A549 (cell line): Measurements from ENCODE around the gene GCNT2. TPM values are rescaled to one million over a fixed set of nuclear protein-coding genes. Genes with fewer than 3 reads are reported as not detected.
"Not testable (repeated sequence)": the region's sequence is repeated elsewhere in the genome, so short reads cannot be mapped to it uniquely, and the experiment has no call there.

ENCODE experiments used
- ATAC-seq, 2 experiments: fragments of 200-7000 bp in 1 of 2; fragments of >200 bp in 1 of 2; cut with Nextera tagmentation in 1 of 2; cut with Tn5 transposase in 1 of 2; 3 replicates each; pipeline versions ENCODE4 v1.8.0 to v1.9.1; 2018 to 2020; ENCODE audit warnings: mild to moderate bottlenecking in 1 of 2, moderate library complexity in 1 of 2
- CTCF ChIA-PET: fragments of 300-600 bp; sonication (Branson Sonifier 250); formaldehyde crosslinking; extraction: SDS; loops from one replicate; lab custom pipeline; 2021; ENCODE audit warnings: antibody characterized with exemption, inconsistent platforms; lab: Yijun Ruan, JAX
- POLR2A ChIA-PET: fragments of 350-600 bp; formaldehyde crosslinking; extraction: SDS; loops from one replicate; lab custom pipeline; 2021; ENCODE audit warnings: antibody characterized with exemption, inconsistent platforms; lab: Yijun Ruan, JAX
- DNase-seq, 2 experiments: peaks; one replicate each; pipeline versions ENCODE4 v3.0.0 to v3.0.0-alpha.2; 2011 to 2016; ENCODE audit warnings: low read depth in 1 of 2, low spot score in 1 of 2
- FAIRE-seq: peaks from 2 replicates; lab custom pipeline; 2011; peaks lifted over from hg19 to GRCh38; lab: Jason Lieb, UNC
- H3K27ac ChIP-seq, 2 experiments: fragments of >200 bp; sonication (Bioruptor Twin); formaldehyde crosslinking; 3 replicates each; pipeline ENCODE4 v1.5.1; 2016 to 2017
- H3K4me1 ChIP-seq: fragments of >200 bp; sonication (Bioruptor Twin); formaldehyde crosslinking; 3 replicates; pipeline ENCODE4 v1.6.1; 2016
- H3K4me2 ChIP-seq: fragments of >200 bp; sonication (Bioruptor Twin); formaldehyde crosslinking; 3 replicates; pipeline ENCODE4 v1.6.1; 2016
- H3K4me3 ChIP-seq: fragments of >200 bp; sonication (Bioruptor Twin); formaldehyde crosslinking; 3 replicates; pipeline ENCODE4 v1.5.1; 2016
- H3K9me3 ChIP-seq: fragments of >200 bp; sonication (Bioruptor Twin); formaldehyde crosslinking; 3 replicates; pipeline ENCODE4 v1.6.1; 2016
- BHLHE40 ChIP-seq: IDR thresholded peaks from 2 replicates; pipeline ENCODE4 v1.6.1; 2012; ENCODE audit warnings: low read depth, low read length, inconsistent platforms
- CBX2 ChIP-seq: fragments of 200-600 bp; sonication (generic); IDR thresholded peaks from 2 replicates; pipeline ENCODE4 v1.6.1; 2016; ENCODE audit warnings: low read depth, mild to moderate bottlenecking, borderline replicate concordance
- CHD4 ChIP-seq: fragments of 200-600 bp; sonication (generic); IDR thresholded peaks from 2 replicates; pipeline ENCODE4 v1.6.1; 2016; ENCODE audit warnings: antibody characterized with exemption, mild to moderate bottlenecking, borderline replicate concordance
- ESRRA ChIP-seq: fragments of 150-350 bp; IDR thresholded peaks from 2 replicates; pipeline ENCODE4 v1.6.1; 2014; ENCODE audit warnings: mild to moderate bottlenecking, low read length, borderline replicate concordance
- FOSL2 ChIP-seq, 2 experiments: fragments of 450-650 bp in 1 of 2; fragments of >200 bp in 1 of 2; sonication (Bioruptor Twin) in 1 of 2; formaldehyde crosslinking; IDR thresholded peaks; 2 replicates each; pipeline versions ENCODE4 v1.5.0 to v1.6.1; 2016 to 2020; ENCODE audit warnings: mild to moderate bottlenecking in 1 of 2, moderate library complexity in 1 of 2
- FOXS1 ChIP-seq: fragments of 250-450 bp; sonication (Bioruptor Pico); IDR thresholded peaks from 2 replicates; pipeline ENCODE4 v1.5.0; 2020; ENCODE audit warnings: mild to moderate bottlenecking, moderate library complexity
- HDAC2 ChIP-seq: fragments of 200-600 bp; sonication (generic); IDR thresholded peaks from 2 replicates; pipeline ENCODE4 v1.6.1; 2016
- HEYL ChIP-seq: fragments of 250-450 bp; sonication (Bioruptor Pico); IDR thresholded peaks from 2 replicates; pipeline ENCODE4 v1.8.0; 2021; ENCODE audit warnings: mild to moderate bottlenecking, moderate library complexity
- HOXA7 ChIP-seq: fragments of 250-450 bp; sonication (Bioruptor Pico); IDR thresholded peaks from 2 replicates; pipeline ENCODE4 v1.5.0; 2020; ENCODE audit warnings: mild to moderate bottlenecking, moderate library complexity
- JUN ChIP-seq, 2 experiments: fragments of >200 bp; sonication (Bioruptor Twin); formaldehyde crosslinking; IDR thresholded peaks; 2 replicates in 1 of 2; 3 replicates in 1 of 2; pipeline ENCODE4 v1.6.1; 2016 to 2017
- JUNB ChIP-seq: fragments of >200 bp; sonication (Bioruptor Twin); formaldehyde crosslinking; IDR thresholded peaks from 2 replicates; pipeline ENCODE4 v1.6.1; 2016
- KDM1A ChIP-seq: fragments of 200-600 bp; sonication (generic); IDR thresholded peaks from 2 replicates; pipeline ENCODE4 v1.6.1; 2016; ENCODE audit warnings: low read depth, mild to moderate bottlenecking
- MAZ ChIP-seq: fragments of 150-350 bp; IDR thresholded peaks from 2 replicates; pipeline ENCODE4 v1.6.1; 2014; ENCODE audit warnings: antibody characterized with exemption, low read depth, low read length, borderline replicate concordance
- MYC ChIP-seq: IDR thresholded peaks from 2 replicates; pipeline ENCODE4 v1.6.1; 2012; ENCODE audit warnings: mild to moderate bottlenecking, inconsistent platforms, low read length, improper control_type of control experiment, borderline replicate concordance
- POLR2A ChIP-seq: IDR thresholded peaks from 2 replicates; pipeline ENCODE4 v1.6.1; 2012; ENCODE audit warnings: mild to moderate bottlenecking, low read length
- POLR2AphosphoS2 ChIP-seq: conservative IDR thresholded peaks from 2 replicates; pipeline ENCODE4 v1.6.1; 2012; ENCODE audit warnings: low read length, improper control_type of control experiment, inconsistent platforms
- RAD21 ChIP-seq, 2 experiments: fragments of >200 bp in 1 of 2; sonication (Bioruptor Twin) in 1 of 2; formaldehyde crosslinking in 1 of 2; IDR thresholded peaks in 1 of 2; conservative IDR thresholded peaks in 1 of 2; 2 replicates in 1 of 2; 3 replicates in 1 of 2; pipeline ENCODE4 v1.6.1; 2012 to 2018; ENCODE audit warnings: inconsistent platforms in 1 of 2
- RFX5 ChIP-seq: fragments of 450-650 bp; IDR thresholded peaks from 2 replicates; pipeline ENCODE4 v1.7.1; 2014; ENCODE audit warnings: antibody characterized with exemption, mild to moderate bottlenecking, moderate library complexity
- SMC3 ChIP-seq: fragments of >200 bp; sonication (Bioruptor Twin); formaldehyde crosslinking; IDR thresholded peaks from 3 replicates; pipeline ENCODE4 v1.6.1; 2018; ENCODE audit warnings: inconsistent platforms
- SREBF2 ChIP-seq: fragments of 450-650 bp; IDR thresholded peaks from 2 replicates; pipeline ENCODE4 v1.6.1; 2014; ENCODE audit warnings: mild to moderate bottlenecking, moderate library complexity
- TFCP2L1 ChIP-seq: fragments of 250-450 bp; sonication (Bioruptor Pico); IDR thresholded peaks from 2 replicates; pipeline ENCODE4 v1.5.0; 2021; ENCODE audit warnings: mild to moderate bottlenecking
- TP53 ChIP-seq: fragments of 250-450 bp; sonication (Bioruptor Pico); IDR thresholded peaks from 2 replicates; pipeline ENCODE4 v1.5.0; 2021; ENCODE audit warnings: mild to moderate bottlenecking, moderate library complexity
- ZC3H11A ChIP-seq: fragments of 450-650 bp; IDR thresholded peaks from 2 replicates; pipeline ENCODE4 v1.6.1; 2014; ENCODE audit warnings: antibody characterized with exemption, mild to moderate bottlenecking
- ZFP36 ChIP-seq: fragments of 450-650 bp; IDR thresholded peaks from 2 replicates; pipeline ENCODE4 v1.6.1; 2014; ENCODE audit warnings: borderline replicate concordance; ENCODE audit not compliant: partially characterized antibody
- ZSCAN20 ChIP-seq: fragments of 250-450 bp; sonication (Bioruptor Pico); IDR thresholded peaks from 2 replicates; pipeline ENCODE4 v1.8.0; 2022; ENCODE audit warnings: mild to moderate bottlenecking, moderate library complexity
- WGBS: methylation state at CpG from one replicate; pipeline ENCODE4 v1.1.6; 2017; ENCODE audit errors: missing lambda C conversion rate; 5-methylcytosine and 5-hydroxymethylcytosine counted together
- polyA plus RNA-seq, 4 experiments: library from polyadenylated mRNA; depleted of rRNA in 3 of 4; stranded (reverse); fragments of >200 nt; fragmentation: RNase III in 1 of 4; extraction: RNeasy Plus Mini Kit Qiagen cat#74134 plus additional on column Dnase treatment in 1 of 4; gene quantifications; 2 replicates in 3 of 4; 3 replicates in 1 of 4; pipeline ENCODE4 v1.2.3, GENCODE V29; 2011 to 2017
- TF ChIP-seq, protein P1 (sequence below): fragments of 250-450 bp; sonication (Bioruptor Pico); IDR thresholded peaks from 2 replicates; pipeline ENCODE4 v1.5.0; 2020; ENCODE audit warnings: low read depth, mild to moderate bottlenecking, moderate library complexity
- TF ChIP-seq, protein P2 (sequence below): fragments of >200 bp; sonication (Bioruptor Twin); formaldehyde crosslinking; IDR thresholded peaks from 3 replicates; pipeline ENCODE4 v1.6.1; 2016
- TF ChIP-seq, protein P3 (sequence below): fragments of 450-650 bp; IDR thresholded peaks from 2 replicates; pipeline ENCODE4 v1.6.1; 2014; ENCODE audit warnings: antibody characterized with exemption
- TF ChIP-seq, protein P4 (sequence below): fragments of >200 bp; sonication (Bioruptor Twin); formaldehyde crosslinking; IDR thresholded peaks from 3 replicates; pipeline ENCODE4 v1.5.1; 2016

The GCNT2 gene
- polyA plus RNA-seq, 2 of the 4 experiments (the other 2 are of a cell fraction): 19.4 to 24.3 TPM

- H3K9me3 ChIP-seq: peaks cover 5% of the 10 kb centered on the region; the same call in 2 of the 3 replicates
- H3K4me1 ChIP-seq: no peaks in the 10 kb centered on the region
- POLR2A ChIA-PET: no interaction called here
- no peak overlapping the region for H3K27ac ChIP-seq
- whole genome bisulfite sequencing: 70% methylated on average over 8 of the region's 8 CpGs
- CTCF ChIA-PET: interaction anchor here (1.0 kb wide), 1 partner anchor 57 kb away, joined by 3 read pairs; no protein-coding TSS in a partner anchor
- TF ChIP-seq ZC3H11A (no peak), POLR2A (no peak), POLR2AphosphoS2 (no peak), KDM1A (no peak), JUNB (no peak), FOSL2 (IDR thresholded peaks at IDR 0.05) (no peak), FOSL2 (CRISPR knock-in tag; IDR thresholded peaks at IDR 0.05) (no peak), RFX5 (no peak), TP53 (no peak), HDAC2 (no peak), ZFP36 (no peak), SREBF2 (no peak), MAZ (no peak), BHLHE40 (no peak), SMC3 (no peak), MYC (no peak), CHD4 (no peak), ZSCAN20 (CRISPR knock-in tag) (no peak)
- TF ChIP-seq, protein P1, sequence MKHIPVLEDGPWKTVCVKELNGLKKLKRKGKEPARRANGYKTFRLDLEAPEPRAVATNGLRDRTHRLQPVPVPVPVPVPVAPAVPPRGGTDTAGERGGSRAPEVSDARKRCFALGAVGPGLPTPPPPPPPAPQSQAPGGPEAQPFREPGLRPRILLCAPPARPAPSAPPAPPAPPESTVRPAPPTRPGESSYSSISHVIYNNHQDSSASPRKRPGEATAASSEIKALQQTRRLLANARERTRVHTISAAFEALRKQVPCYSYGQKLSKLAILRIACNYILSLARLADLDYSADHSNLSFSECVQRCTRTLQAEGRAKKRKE: no peak
- TF ChIP-seq, protein P2, sequence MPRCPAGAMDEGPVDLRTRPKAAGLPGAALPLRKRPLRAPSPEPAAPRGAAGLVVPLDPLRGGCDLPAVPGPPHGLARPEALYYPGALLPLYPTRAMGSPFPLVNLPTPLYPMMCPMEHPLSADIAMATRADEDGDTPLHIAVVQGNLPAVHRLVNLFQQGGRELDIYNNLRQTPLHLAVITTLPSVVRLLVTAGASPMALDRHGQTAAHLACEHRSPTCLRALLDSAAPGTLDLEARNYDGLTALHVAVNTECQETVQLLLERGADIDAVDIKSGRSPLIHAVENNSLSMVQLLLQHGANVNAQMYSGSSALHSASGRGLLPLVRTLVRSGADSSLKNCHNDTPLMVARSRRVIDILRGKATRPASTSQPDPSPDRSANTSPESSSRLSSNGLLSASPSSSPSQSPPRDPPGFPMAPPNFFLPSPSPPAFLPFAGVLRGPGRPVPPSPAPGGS: no peak
- TF ChIP-seq, protein P3, sequence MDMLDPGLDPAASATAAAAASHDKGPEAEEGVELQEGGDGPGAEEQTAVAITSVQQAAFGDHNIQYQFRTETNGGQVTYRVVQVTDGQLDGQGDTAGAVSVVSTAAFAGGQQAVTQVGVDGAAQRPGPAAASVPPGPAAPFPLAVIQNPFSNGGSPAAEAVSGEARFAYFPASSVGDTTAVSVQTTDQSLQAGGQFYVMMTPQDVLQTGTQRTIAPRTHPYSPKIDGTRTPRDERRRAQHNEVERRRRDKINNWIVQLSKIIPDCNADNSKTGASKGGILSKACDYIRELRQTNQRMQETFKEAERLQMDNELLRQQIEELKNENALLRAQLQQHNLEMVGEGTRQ: no peak
- TF ChIP-seq, all 56 proteins: peak for 0
- DNase-seq (no peak), ATAC-seq (no peak), FAIRE-seq (no peak)
- Histone ChIP-seq H3K4me2 (no peak overlapping the region), H3K4me3 (no peak overlapping the region)
Measured at GRCh38 chr6:10662207-10662606, 141.1 kb downstream of the GCNT2 start.

- Histone ChIP-seq H3K9me3 (peaks cover 5% of the 10 kb centered on the region; the same call in 2 of the 3 replicates), H3K4me3 (no peak overlapping the region), H3K4me1 (no peaks in the 10 kb centered on the region), H3K4me2 (no peak overlapping the region), H3K27ac (no peak overlapping the region)
- 24% methylated on average over 2 of the region's 2 CpGs for WGBS
- no peak for ATAC-seq
- TF ChIP-seq HDAC2: no peak
- no peak for TF ChIP-seq CBX2
- TF ChIP-seq JUN (IDR thresholded peaks at IDR 0.05): no peak
- TF ChIP-seq FOXS1 (CRISPR knock-in tag): no peak
- no peak for TF ChIP-seq KDM1A
- TF ChIP-seq SMC3: no peak
- no peak for TF ChIP-seq RAD21 (conservative IDR thresholded peaks at IDR 0.05 in 1 of 2, IDR thresholded peaks at IDR 0.05 in 1 of 2)
- TF ChIP-seq HEYL (CRISPR knock-in tag): no peak
- TF ChIP-seq, protein P4, sequence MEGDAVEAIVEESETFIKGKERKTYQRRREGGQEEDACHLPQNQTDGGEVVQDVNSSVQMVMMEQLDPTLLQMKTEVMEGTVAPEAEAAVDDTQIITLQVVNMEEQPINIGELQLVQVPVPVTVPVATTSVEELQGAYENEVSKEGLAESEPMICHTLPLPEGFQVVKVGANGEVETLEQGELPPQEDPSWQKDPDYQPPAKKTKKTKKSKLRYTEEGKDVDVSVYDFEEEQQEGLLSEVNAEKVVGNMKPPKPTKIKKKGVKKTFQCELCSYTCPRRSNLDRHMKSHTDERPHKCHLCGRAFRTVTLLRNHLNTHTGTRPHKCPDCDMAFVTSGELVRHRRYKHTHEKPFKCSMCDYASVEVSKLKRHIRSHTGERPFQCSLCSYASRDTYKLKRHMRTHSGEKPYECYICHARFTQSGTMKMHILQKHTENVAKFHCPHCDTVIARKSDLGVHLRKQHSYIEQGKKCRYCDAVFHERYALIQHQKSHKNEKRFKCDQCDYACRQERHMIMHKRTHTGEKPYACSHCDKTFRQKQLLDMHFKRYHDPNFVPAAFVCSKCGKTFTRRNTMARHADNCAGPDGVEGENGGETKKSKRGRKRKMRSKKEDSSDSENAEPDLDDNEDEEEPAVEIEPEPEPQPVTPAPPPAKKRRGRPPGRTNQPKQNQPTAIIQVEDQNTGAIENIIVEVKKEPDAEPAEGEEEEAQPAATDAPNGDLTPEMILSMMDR: no peak
- no peak for TF ChIP-seq ESRRA
- no peak for TF ChIP-seq MYC
- no peak for TF ChIP-seq TFCP2L1 (CRISPR knock-in tag)
- no peak for TF ChIP-seq HOXA7 (CRISPR knock-in tag)
- TF ChIP-seq CHD4: no peak
- CTCF ChIA-PET: interaction anchor here (1.0 kb wide), 1 partner anchor 58 kb away, joined by 3 read pairs; no protein-coding TSS in a partner anchor
- POLR2A ChIA-PET: no interaction called here
- no peak for FAIRE-seq
- DNase-seq: no peak
Measured at GRCh38 chr6:10662742-10663141, 141.6 kb downstream of the GCNT2 start.

- POLR2A ChIA-PET, FAIRE-seq, H3K9me3 ChIP-seq, H3K4me2 ChIP-seq, ATAC-seq, H3K4me1 ChIP-seq, DNase-seq, H3K27ac ChIP-seq, H3K4me3 ChIP-seq: not testable (repeated sequence)
- WGBS: 8% methylated on average over 1 of the region's 1 CpG
- CTCF ChIA-PET: interaction anchor here (0.6 kb wide), 1 partner anchor 156 kb away, joined by 3 read pairs; no protein-coding TSS in a partner anchor
Measured at GRCh38 chr6:10665595-10665994, 144.4 kb downstream of the GCNT2 start.
